Measurements from ENCODE around the gene TMEM62.

DNA sequence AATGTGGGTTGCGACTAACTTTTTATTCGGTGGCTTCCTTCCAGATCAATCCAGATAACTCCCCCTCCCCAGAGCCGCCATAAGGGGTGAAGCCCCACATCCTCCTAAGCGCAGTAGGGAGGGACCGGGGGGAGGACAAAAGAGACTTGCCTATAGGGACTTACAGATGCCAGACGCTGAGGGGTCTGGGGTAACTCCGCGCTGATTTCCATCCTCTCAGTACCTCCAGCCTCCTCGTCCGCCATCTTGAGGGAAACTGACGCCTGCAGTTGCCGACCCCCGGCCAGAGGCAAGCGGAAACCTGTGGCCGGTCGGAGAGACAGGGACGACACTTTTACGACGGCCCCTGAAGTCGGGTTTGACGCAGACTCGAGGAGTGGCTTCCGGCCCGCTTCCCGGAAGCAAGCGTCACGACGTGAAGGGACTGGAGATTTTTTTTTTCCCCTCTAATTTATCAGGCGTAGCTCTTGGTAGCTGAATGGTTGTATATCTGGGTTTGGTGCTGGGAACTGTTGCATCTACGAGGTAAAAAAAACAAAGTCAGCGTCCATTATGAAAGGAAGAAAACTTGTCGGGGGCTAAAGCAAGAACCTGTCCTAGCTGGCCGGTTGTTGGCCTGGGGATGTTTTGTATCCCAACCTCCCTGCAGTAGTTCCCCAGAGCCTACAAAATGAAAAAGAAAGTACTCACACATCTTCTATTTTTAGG, 27.5 kb upstream of the TMEM62 start, which contains the start of gene UBR1:
- TF ChIP-seq, protein P1, sequence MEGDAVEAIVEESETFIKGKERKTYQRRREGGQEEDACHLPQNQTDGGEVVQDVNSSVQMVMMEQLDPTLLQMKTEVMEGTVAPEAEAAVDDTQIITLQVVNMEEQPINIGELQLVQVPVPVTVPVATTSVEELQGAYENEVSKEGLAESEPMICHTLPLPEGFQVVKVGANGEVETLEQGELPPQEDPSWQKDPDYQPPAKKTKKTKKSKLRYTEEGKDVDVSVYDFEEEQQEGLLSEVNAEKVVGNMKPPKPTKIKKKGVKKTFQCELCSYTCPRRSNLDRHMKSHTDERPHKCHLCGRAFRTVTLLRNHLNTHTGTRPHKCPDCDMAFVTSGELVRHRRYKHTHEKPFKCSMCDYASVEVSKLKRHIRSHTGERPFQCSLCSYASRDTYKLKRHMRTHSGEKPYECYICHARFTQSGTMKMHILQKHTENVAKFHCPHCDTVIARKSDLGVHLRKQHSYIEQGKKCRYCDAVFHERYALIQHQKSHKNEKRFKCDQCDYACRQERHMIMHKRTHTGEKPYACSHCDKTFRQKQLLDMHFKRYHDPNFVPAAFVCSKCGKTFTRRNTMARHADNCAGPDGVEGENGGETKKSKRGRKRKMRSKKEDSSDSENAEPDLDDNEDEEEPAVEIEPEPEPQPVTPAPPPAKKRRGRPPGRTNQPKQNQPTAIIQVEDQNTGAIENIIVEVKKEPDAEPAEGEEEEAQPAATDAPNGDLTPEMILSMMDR (IDR thresholded peaks at IDR 0.05 in 8 of 11, conservative IDR thresholded peaks at IDR 0.05 in 3 of 11): peak in 1 of 11 experiments; percentile 14
- peak in 2 of 3 donors; percentile 24 to 54 for TF ChIP-seq POLR2A (IDR thresholded peaks at IDR 0.05)
- TF ChIP-seq POLR2AphosphoS5 (IDR thresholded peaks at IDR 0.05): peak; percentile 92 to 94 (median 94)

Data from spleen (tissue), 7 donors.